Loucy (cell line): ENCODE measurements around the gene LIPJ.

ENCODE experiments used
- H2AFZ ChIP-seq: fragments of 200-600 bp; sonication (generic); 2 replicates; pipeline ENCODE4 v1.6.0; 2016; ENCODE audit warnings: antibody characterized with exemption, mild to moderate bottlenecking, low read length, moderate library complexity
- H3F3A ChIP-seq: fragments of 200-600 bp; 2 replicates; pipeline ENCODE4 v1.6.0; 2016; ENCODE audit warnings: antibody characterized with exemption, low read depth, mild to moderate bottlenecking
- H3K27me3 ChIP-seq: fragments of 200-600 bp; sonication (generic); 2 replicates; pipeline ENCODE4 v1.6.1; 2014; ENCODE audit warnings: low read length, mild to moderate bottlenecking; ENCODE audit not compliant: insufficient read depth, poor library complexity, severe bottlenecking
- H3K36me3 ChIP-seq: fragments of 200-600 bp; sonication (generic); 2 replicates; pipeline ENCODE4 v1.6.1; 2016; ENCODE audit warnings: low read length; ENCODE audit not compliant: insufficient read depth
- H3K4me1 ChIP-seq: fragments of 200-600 bp; sonication (generic); 2 replicates; pipeline ENCODE4 v1.5.1; 2014; ENCODE audit warnings: low read length, mild to moderate bottlenecking; ENCODE audit not compliant: insufficient read depth, poor library complexity, severe bottlenecking
- H3K4me2 ChIP-seq: fragments of 200-600 bp; sonication (generic); 2 replicates; pipeline ENCODE4 v1.6.0; 2014; ENCODE audit warnings: antibody characterized with exemption, low read length, low read depth, mild to moderate bottlenecking; ENCODE audit not compliant: poor library complexity, severe bottlenecking
- H3K4me3 ChIP-seq: fragments of 200-600 bp; sonication (generic); 2 replicates; pipeline ENCODE4 v1.5.1; 2014; ENCODE audit warnings: low read length, mild to moderate bottlenecking, mixed read lengths; ENCODE audit not compliant: poor library complexity, severe bottlenecking
- H3K79me2 ChIP-seq: fragments of 200-600 bp; sonication (generic); 2 replicates; pipeline ENCODE4 v1.6.1; 2014; ENCODE audit warnings: low read length; ENCODE audit not compliant: insufficient read depth
- H3K9ac ChIP-seq: fragments of 200-600 bp; sonication (generic); 2 replicates; pipeline ENCODE4 v1.6.0; 2014; ENCODE audit warnings: mild to moderate bottlenecking, low read depth, low read length, moderate library complexity; ENCODE audit not compliant: poor library complexity, severe bottlenecking
- H3K9me2 ChIP-seq: fragments of 200-600 bp; sonication (generic); replicated peaks from 2 replicates; pipeline ENCODE4 v1.6.1; 2016; ENCODE audit warnings: low read depth, low read length, mixed read lengths
- H3K9me3 ChIP-seq: fragments of 200-600 bp; sonication (generic); 2 replicates; pipeline ENCODE4 v1.6.1; 2014; ENCODE audit warnings: mild to moderate bottlenecking, antibody characterized with exemption, low read length, low read depth; ENCODE audit not compliant: insufficient read depth
- H4K20me1 ChIP-seq: fragments of 200-600 bp; sonication (generic); 2 replicates; pipeline ENCODE4 v1.6.0; 2014; ENCODE audit warnings: antibody characterized with exemption, low read length, mild to moderate bottlenecking; ENCODE audit not compliant: insufficient read depth, poor library complexity, severe bottlenecking
- CTCF ChIP-seq: fragments of 200-600 bp; sonication (generic); conservative IDR thresholded peaks from 2 replicates; pipeline ENCODE4 v1.5.1; 2014; ENCODE audit warnings: mild to moderate bottlenecking, antibody characterized with exemption, low read length
- EZH2phosphoT487 ChIP-seq: fragments of 200-600 bp; IDR thresholded peaks from 2 replicates; pipeline ENCODE4 v1.6.1; 2018; ENCODE audit warnings: antibody characterized with exemption, mild to moderate bottlenecking, moderate library complexity, borderline replicate concordance

Gene LIPJ

GRCh38 chr10:88583584-88583957 lies 3.0 kb upstream of the LIPJ start:
- Histone ChIP-seq H3K79me2 (no peaks in the 10 kb centered on the region), H2AFZ (peak overlapping the region; percentile 91), H3K9me2 (no peaks in the 10 kb centered on the region), H3K4me2 (peak overlapping the region; percentile 68), H3K36me3 (no peaks in the 10 kb centered on the region), H3K4me3 (peak overlapping the region; percentile 79), H3K9ac (peak overlapping the region; percentile 74), H4K20me1 (no peaks in the 10 kb centered on the region), H3K27me3 (no peaks in the 10 kb centered on the region), H3F3A (no peaks in the 10 kb centered on the region), H3K9me3 (no peaks in the 10 kb centered on the region), H3K4me1 (no peaks in the 10 kb centered on the region)
- no peak for TF ChIP-seq EZH2phosphoT487
- no peak for TF ChIP-seq CTCF

GRCh38 chr10:88592381-88592780 lies 5.8 kb downstream of the LIPJ start:
- no peak overlapping the region for H3K4me3 ChIP-seq
- H3K9ac ChIP-seq = no peak overlapping the region
- H3K9me2 ChIP-seq = no peaks in the 10 kb centered on the region
- no peaks in the 10 kb centered on the region for H3K4me1 ChIP-seq
- no peak for TF ChIP-seq CTCF
- no peak for TF ChIP-seq EZH2phosphoT487
- no peaks in the 10 kb centered on the region for H4K20me1 ChIP-seq
- no peak overlapping the region for H3K4me2 ChIP-seq
- H3K27me3 ChIP-seq = no peaks in the 10 kb centered on the region
- no peaks in the 10 kb centered on the region for H3K9me3 ChIP-seq
- no peaks in the 10 kb centered on the region for H3K36me3 ChIP-seq
- H2AFZ ChIP-seq = no peak overlapping the region
- H3K79me2 ChIP-seq = no peaks in the 10 kb centered on the region
- H3F3A ChIP-seq = no peaks in the 10 kb centered on the region

- Histone ChIP-seq H3K4me2 (no peak overlapping the region), H3F3A (no peaks in the 10 kb centered on the region), H3K4me3 (no peak overlapping the region), H3K9me2 (no peaks in the 10 kb centered on the region), H4K20me1 (no peaks in the 10 kb centered on the region), H3K36me3 (no peaks in the 10 kb centered on the region), H3K9me3 (no peaks in the 10 kb centered on the region), H3K4me1 (no peaks in the 10 kb centered on the region), H3K27me3 (no peaks in the 10 kb centered on the region), H2AFZ (no peak overlapping the region; the same call in 1 of the 2 replicates), H3K79me2 (no peaks in the 10 kb centered on the region), H3K9ac (no peak overlapping the region)
- TF ChIP-seq EZH2phosphoT487 (no peak), CTCF (no peak)
These were observed 6.3 kb downstream of the LIPJ start for GRCh38 chr10:88592906-88593305.
